Hematopoietic multipotent progenitor cell treated with erythropoietin and hydrocortisone succinate and interleukin-3 and kit ligand, for 8 days (in vitro differentiated cells): ENCODE results near the gene MGAT4B.
A peak's percentile ranks its signal among the peaks of the same experiment; 100 is the strongest.

Experiments
- DNase-seq: peaks from one replicate; pipeline ENCODE4 v3.0.0-alpha.2; 2015

MGAT4B gene

GRCh38 chr5:179825655-179826182 is 19.1 kb upstream of the MGAT4B start:
- no peak for DNase-seq

- DNase-seq, result no peak
These were observed 18.1 kb upstream of the MGAT4B start for GRCh38 chr5:179824745-179825112.

- no peak for DNase-seq
These were observed 17.5 kb upstream of the MGAT4B start for GRCh38 chr5:179823937-179824744.

- no peak for DNase-seq
These were observed 15.9 kb upstream of the MGAT4B start for GRCh38 chr5:179822444-179822990.

- DNase-seq, result no peak
These were observed 15.4 kb upstream of the MGAT4B start for GRCh38 chr5:179822059-179822432.

GRCh38 chr5:179821298-179822058 is 14.8 kb upstream of the MGAT4B start:
- peak; percentile 93 for DNase-seq

- peak; percentile 75 for DNase-seq
These were observed 14.0 kb upstream of the MGAT4B start, which contains the start of gene SQSTM1 for GRCh38 chr5:179820483-179821297. Gene SQSTM1, plus strand, starts transcription at chr5:179820905. Its CDS starts 32 bp downstream, at chr5:179820937.

- DNase-seq, result no peak
These were observed 13.4 kb upstream of the MGAT4B start for GRCh38 chr5:179820127-179820482.

- DNase-seq, result peak; percentile 32
These were observed 12.8 kb upstream of the MGAT4B start for GRCh38 chr5:179819296-179820126.

GRCh38 chr5:179818746-179819295 is 12.2 kb upstream of the MGAT4B start:
- peak; percentile 72 for DNase-seq

- no peak for DNase-seq
These were observed 11.5 kb upstream of the MGAT4B start for GRCh38 chr5:179817890-179818745.

GRCh38 chr5:179817470-179817840 is 10.8 kb upstream of the MGAT4B start:
- DNase-seq, result no peak

- DNase-seq, result no peak
These were observed 10.3 kb upstream of the MGAT4B start for GRCh38 chr5:179816796-179817469.

GRCh38 chr5:179816401-179816795 is 9.7 kb upstream of the MGAT4B start:
- DNase-seq, result no peak

- no peak for DNase-seq
These were observed 9.0 kb upstream of the MGAT4B start for GRCh38 chr5:179815491-179816249.

- DNase-seq, result no peak
These were observed 7.4 kb upstream of the MGAT4B start for GRCh38 chr5:179814090-179814489.

GRCh38 chr5:179812997-179813607 is 6.4 kb upstream of the MGAT4B start:
- no peak for DNase-seq

GRCh38 chr5:179812135-179812825 is 5.6 kb upstream of the MGAT4B start:
- no peak for DNase-seq
